CD4-positive, alpha-beta T cell (primary cell): ENCODE results near the gene YBX1. TPM values are rescaled to one million over a fixed set of nuclear protein-coding genes. Genes with fewer than 3 reads are reported as not detected.

Experiments
- ATAC-seq: fragments of 200-7000 bp; cut with Tn5 transposase; one replicate; pipeline ENCODE4 v1.10.0; 2022; ENCODE audit warnings: mild to moderate bottlenecking; ENCODE audit not compliant: poor library complexity
- CTCF ChIA-PET: fragments of 350-600 bp; sonication (Branson Sonifier 250); formaldehyde crosslinking; loops from one replicate; lab custom pipeline; 2021; ENCODE audit warnings: antibody characterized with exemption, inconsistent platforms; lab: Charles Lee
- POLR2A ChIA-PET: fragments of 350-600 bp; sonication (Branson Sonifier 250); formaldehyde crosslinking; loops from one replicate; lab custom pipeline; 2021; ENCODE audit warnings: antibody characterized with exemption, inconsistent platforms; lab: Charles Lee
- DNase-seq, 14 experiments: peaks; one replicate each; pipeline ENCODE4 v3.0.0-alpha.2; 2013 to 2020; ENCODE audit warnings: mixed read lengths in 2 of 14
- H3K27ac ChIP-seq, 2 donors: one replicate each; pipeline versions ENCODE4 v1.5.1 to v1.7.0; 2013; ENCODE audit warnings: low read length in 2 of 2, low read depth in 1 of 2, mild to moderate bottlenecking in 1 of 2
- H3K27me3 ChIP-seq, 2 experiments: 1 replicate in 1 of 2; 2 replicates in 1 of 2; pipeline versions ENCODE4 v1.6.1 to v1.7.0; 2013; ENCODE audit warnings: low read length in 2 of 2, control low read depth in 1 of 2, mild to moderate bottlenecking in 1 of 2, moderate library complexity in 1 of 2; ENCODE audit not compliant: insufficient read depth in 2 of 2, control insufficient read depth in 1 of 2
- H3K36me3 ChIP-seq: one replicate; pipeline ENCODE4 v1.6.1; 2013; ENCODE audit warnings: low read length, control low read depth; ENCODE audit not compliant: insufficient read depth
- H3K4me1 ChIP-seq: one replicate; pipeline ENCODE4 v1.6.1; 2013; ENCODE audit warnings: low read length, control low read depth; ENCODE audit not compliant: insufficient read depth
- H3K4me3 ChIP-seq: one replicate; pipeline ENCODE4 v1.5.1; 2013; ENCODE audit warnings: mild to moderate bottlenecking, low read length, moderate library complexity
- H3K9me3 ChIP-seq, 2 experiments: 1 replicate in 1 of 2; 2 replicates in 1 of 2; pipeline versions ENCODE4 v1.6.1 to v1.7.0; 2013; ENCODE audit warnings: low read length in 2 of 2, mild to moderate bottlenecking in 2 of 2, control low read depth in 1 of 2, moderate library complexity in 1 of 2; ENCODE audit not compliant: control insufficient read depth in 1 of 2, insufficient read depth in 1 of 2
- H3K27ac Mint-ChIP-seq: one replicate; pipeline ENCODE4 v1.8.0; 2020; ENCODE audit warnings: mixed read lengths
- H3K27me3 Mint-ChIP-seq: one replicate; pipeline ENCODE4 v1.8.0; 2021; ENCODE audit warnings: mixed read lengths
- H3K36me3 Mint-ChIP-seq: one replicate; pipeline ENCODE4 v1.8.0; 2021; ENCODE audit warnings: low read depth, mixed read lengths
- H3K4me1 Mint-ChIP-seq: one replicate; pipeline ENCODE4 v1.8.0; 2021; ENCODE audit warnings: low read depth, mixed read lengths
- H3K4me3 Mint-ChIP-seq: one replicate; pipeline ENCODE4 v1.8.0; 2020; ENCODE audit warnings: mild to moderate bottlenecking, mixed read lengths
- H3K9me3 Mint-ChIP-seq: one replicate; pipeline ENCODE4 v1.8.0; 2020; ENCODE audit warnings: mixed read lengths
- CTCF ChIP-seq: fragments of 200-600 bp; IDR thresholded peaks from one replicate; pipeline ENCODE4 v1.8.0; 2022; ENCODE audit warnings: antibody characterized with exemption, mild to moderate bottlenecking
- intact Hi-C, 2 experiments: fragments of 100-400 bp; cut with DNase I in 1 of 2; cut with micrococcal nuclease in 1 of 2; formaldehyde crosslinking; loops; one replicate each; pipeline versions ENCODE4 v1.15.1 to v1.9.0; 2023 to 2025; cut with DNase I, micrococcal nuclease
- total RNA-seq, 174 experiments: library from RNA in 2 of 174; stranded (reverse) in 2 of 174; gene quantifications; one replicate each; pipeline ENCODE4 v1.2.3 and lab custom pipeline; 2021 to 2026

The YBX1 gene
- total RNA-seq, 2 experiments from 2014 or later: 372 to 389 TPM

- Mint-ChIP-seq H3K4me3 (no peak overlapping the region), H3K27ac (no peak overlapping the region), H3K9me3 (no peaks in the 10 kb centered on the region), H3K36me3 (peaks cover 88% of the 10 kb centered on the region), H3K4me1 (peaks cover 4% of the 10 kb centered on the region), H3K27me3 (no peaks in the 10 kb centered on the region)
- Histone ChIP-seq H3K9me3 (no peaks in the 10 kb centered on the region), H3K36me3 (peaks cover 79% of the 10 kb centered on the region), H3K4me3 (no peak overlapping the region), H3K27me3 (no peaks in the 10 kb centered on the region), H3K4me1 (no peaks in the 10 kb centered on the region), H3K27ac (no peak overlapping the region)
- POLR2A ChIA-PET: interaction anchor here (0.9 kb wide), 1 partner anchor 14 kb away, joined by 3 read pairs; no protein-coding TSS in a partner anchor
- intact Hi-C loops: no loop called here
- DNase-seq: no peak
- TF ChIP-seq CTCF: no peak
- ATAC-seq: no peak
- CTCF ChIA-PET: interaction anchor here (0.9 kb wide), 1 partner anchor 579 kb away, joined by 3 read pairs; no protein-coding TSS in a partner anchor
Observed at GRCh38 chr1:42752284-42752683, 70.1 kb downstream of the YBX1 start.

GRCh38 chr1:42753070-42753469, 70.9 kb downstream of the YBX1 start:
- DNase-seq (no peak), ATAC-seq (no peak)
- H3K4me1 ChIP-seq: no peaks in the 10 kb centered on the region
- TF ChIP-seq CTCF: no peak
- Mint-ChIP-seq H3K27ac (no peak overlapping the region), H3K4me1 (peaks cover 4% of the 10 kb centered on the region), H3K27me3 (no peaks in the 10 kb centered on the region), H3K9me3 (no peaks in the 10 kb centered on the region), H3K4me3 (no peak overlapping the region), H3K36me3 (peaks cover 91% of the 10 kb centered on the region)
- intact Hi-C loops: no loop called here
- ChIA-PET POLR2A (interaction anchor here (0.9 kb wide), 1 partner anchor 13 kb away, joined by 3 read pairs; no protein-coding TSS in a partner anchor), CTCF (interaction anchor here (0.9 kb wide), 1 partner anchor 580 kb away, joined by 3 read pairs; no protein-coding TSS in a partner anchor)
- no peaks in the 10 kb centered on the region for H3K9me3 ChIP-seq
- no peaks in the 10 kb centered on the region for H3K27me3 ChIP-seq
- peaks cover 79% of the 10 kb centered on the region for H3K36me3 ChIP-seq
- H3K4me3 ChIP-seq: no peak overlapping the region
- no peak overlapping the region for H3K27ac ChIP-seq

Other genes with a start within 250 kb of the YBX1 start
- gene ZMYND12, start 226.4 kb upstream of the YBX1 start, total RNA-seq: under 1 TPM; 0.58 to 0.70 TPM
- gene PPCS, start 225.9 kb upstream of the YBX1 start, total RNA-seq: 10 to 100 TPM; 39.7 to 40.4 TPM
- 1 to 10 TPM; 1.2 to 1.3 TPM for gene CCDC30, start 219.1 kb upstream of the YBX1 start, total RNA-seq
- 10 to 100 TPM; 29.4 to 32.6 TPM for gene PPIH, start 24.0 kb upstream of the YBX1 start, total RNA-seq
- gene CLDN19, start 57.8 kb downstream of the YBX1 start, total RNA-seq: not detected
- gene P3H1, start 84.6 kb downstream of the YBX1 start, total RNA-seq: 10 to 100 TPM; 17.6 to 20.9 TPM
- 10 to 100 TPM; 23.1 to 23.9 TPM for gene C1orf50, start 84.8 kb downstream of the YBX1 start, total RNA-seq
- 1 to 10 TPM in 1 of 2 experiments, under 1 TPM in 1; 0.60 to 1.1 TPM for gene TMEM269, start 102.6 kb downstream of the YBX1 start, total RNA-seq
- gene ERMAP, start 134.7 kb downstream of the YBX1 start, total RNA-seq: 1 to 10 TPM; 4.4 to 5.0 TPM
- gene SVBP, start 135.0 kb downstream of the YBX1 start, total RNA-seq: 10 to 100 TPM; 19.2 to 21.3 TPM
- 1 to 10 TPM; 1.2 to 1.7 TPM for gene ZNF691, start 164.2 kb downstream of the YBX1 start, total RNA-seq